WTC11 (cell line): ENCODE results near the gene DYSF. TPM values are rescaled to one million over a fixed set of nuclear protein-coding genes. Genes with fewer than 3 reads are reported as not detected.

Experiments used
- ATAC-seq: fragments of 200-7000 bp; cut with Tn5 transposase; 2 replicates; pipeline ENCODE4 v1.10.0; 2021; ENCODE audit warnings: mild to moderate bottlenecking, moderate library complexity
- CTCF ChIA-PET: fragments of 300-600 bp; sonication (Branson Sonifier 250); formaldehyde crosslinking; loops from one replicate; lab custom pipeline; 2021; ENCODE audit warnings: antibody characterized with exemption; lab: Charles Lee
- POLR2A ChIA-PET: fragments of 350-600 bp; sonication (Branson Sonifier 250); formaldehyde crosslinking; loops from one replicate; lab custom pipeline; 2021; ENCODE audit warnings: antibody characterized with exemption; lab: Charles Lee
- DNase-seq: peaks from one replicate; pipeline ENCODE4 v3.0.0; 2021; ENCODE audit warnings: low spot score
- H3K27ac Mint-ChIP-seq: 2 replicates; pipeline ENCODE4 v1.8.0; 2021; ENCODE audit warnings: mixed read lengths
- H3K27me3 Mint-ChIP-seq: 2 replicates; pipeline ENCODE4 v1.8.0; 2021; ENCODE audit warnings: low read depth, mild to moderate bottlenecking, moderate library complexity, mixed read lengths
- H3K36me3 Mint-ChIP-seq: 2 replicates; pipeline ENCODE4 v1.8.0; 2021; ENCODE audit warnings: mixed read lengths
- H3K4me1 Mint-ChIP-seq: 2 replicates; pipeline ENCODE4 v1.8.0; 2022; ENCODE audit warnings: mixed read lengths
- H3K4me3 Mint-ChIP-seq: 2 replicates; pipeline ENCODE4 v1.8.0; 2021; ENCODE audit warnings: mild to moderate bottlenecking, moderate library complexity, mixed read lengths
- H3K9me3 Mint-ChIP-seq: 2 replicates; pipeline ENCODE4 v1.8.0; 2021; ENCODE audit warnings: mixed read lengths
- AR ChIP-seq: fragments of 250-450 bp; sonication (Bioruptor Pico); IDR thresholded peaks from 2 replicates; pipeline ENCODE4 v1.9.0; 2021; ENCODE audit warnings: mild to moderate bottlenecking
- ATF1 ChIP-seq: sonication (generic); formaldehyde crosslinking; IDR thresholded peaks from 2 replicates; pipeline ENCODE4 v1.8.1; 2023; ENCODE audit warnings: mild to moderate bottlenecking, moderate library complexity, missing genetic modification reagents
- CBFB ChIP-seq: sonication (generic); formaldehyde crosslinking; IDR thresholded peaks from 2 replicates; pipeline ENCODE4 v1.8.1; 2022; ENCODE audit warnings: mild to moderate bottlenecking, low read depth, missing genetic modification reagents
- CREB1 ChIP-seq: sonication (generic); formaldehyde crosslinking; IDR thresholded peaks from 2 replicates; pipeline ENCODE4 v1.8.0; 2023; ENCODE audit warnings: mild to moderate bottlenecking, missing genetic modification reagents
- ETV6 ChIP-seq: sonication (generic); formaldehyde crosslinking; IDR thresholded peaks from 2 replicates; pipeline ENCODE4 v1.8.1; 2022; ENCODE audit warnings: mild to moderate bottlenecking, missing genetic modification reagents
- FOXJ3 ChIP-seq: sonication (generic); formaldehyde crosslinking; IDR thresholded peaks from 2 replicates; pipeline ENCODE4 v1.9.0; 2021; ENCODE audit warnings: missing genetic modification reagents, mild to moderate bottlenecking, borderline replicate concordance
- GRHL2 ChIP-seq: fragments of 250-450 bp; sonication (Bioruptor Pico); IDR thresholded peaks from 2 replicates; pipeline ENCODE4 v1.8.0; 2022; ENCODE audit warnings: mild to moderate bottlenecking, moderate library complexity; ENCODE audit not compliant: insufficient replicate concordance, severe bottlenecking
- HMGA2 ChIP-seq: fragments of 250-450 bp; sonication (Bioruptor Pico); IDR thresholded peaks from 2 replicates; pipeline ENCODE4 v1.4.0; 2021; ENCODE audit warnings: mild to moderate bottlenecking, moderate library complexity
- KAT7 ChIP-seq: sonication (generic); formaldehyde crosslinking; IDR thresholded peaks from 2 replicates; pipeline ENCODE4 v1.8.1; 2023; ENCODE audit warnings: missing genetic modification reagents, mild to moderate bottlenecking, borderline replicate concordance
- NFATC4 ChIP-seq: fragments of 250-450 bp; sonication (Bioruptor Pico); IDR thresholded peaks from 2 replicates; pipeline ENCODE4 v1.9.0; 2021; ENCODE audit warnings: mild to moderate bottlenecking
- NFE2L1 ChIP-seq: sonication (generic); formaldehyde crosslinking; IDR thresholded peaks from 2 replicates; pipeline ENCODE4 v1.8.1; 2023; ENCODE audit warnings: missing genetic modification reagents
- NFYB ChIP-seq: sonication (generic); formaldehyde crosslinking; conservative IDR thresholded peaks from 2 replicates; pipeline ENCODE4 v1.8.0; 2022; ENCODE audit warnings: low read depth, missing genetic modification reagents
- SP1 ChIP-seq: sonication (generic); formaldehyde crosslinking; conservative IDR thresholded peaks from 2 replicates; pipeline ENCODE4 v1.8.1; 2022; ENCODE audit warnings: missing genetic modification reagents
- TCF7 ChIP-seq: sonication (generic); formaldehyde crosslinking; IDR thresholded peaks from 2 replicates; pipeline ENCODE4 v1.8.0; 2022; ENCODE audit warnings: mild to moderate bottlenecking, low read depth, missing genetic modification reagents, moderate library complexity
- ZBTB43 ChIP-seq: sonication (generic); formaldehyde crosslinking; IDR thresholded peaks from 2 replicates; pipeline ENCODE4 v1.8.1; 2023; ENCODE audit warnings: mild to moderate bottlenecking, missing genetic modification reagents
- ZNF121 ChIP-seq: sonication (generic); formaldehyde crosslinking; IDR thresholded peaks from 2 replicates; pipeline ENCODE4 v1.8.0; 2023; ENCODE audit warnings: missing genetic modification reagents
- total RNA-seq: library from RNA; stranded (reverse); gene quantifications from 3 replicates; pipeline ENCODE4 v1.2.3, GENCODE V29; 2021
- TF ChIP-seq, protein P1 (sequence below): sonication (generic); formaldehyde crosslinking; IDR thresholded peaks from 2 replicates; pipeline ENCODE4 v1.8.1; 2022; ENCODE audit warnings: missing genetic modification reagents, borderline replicate concordance
- TF ChIP-seq, protein P2 (sequence below): sonication (generic); formaldehyde crosslinking; IDR thresholded peaks from 2 replicates; pipeline ENCODE4 v1.8.1; 2023; ENCODE audit warnings: mild to moderate bottlenecking, missing genetic modification reagents, moderate library complexity
- TF ChIP-seq, protein P3 (sequence below): sonication (generic); formaldehyde crosslinking; IDR thresholded peaks from 2 replicates; pipeline ENCODE4 v1.8.0; 2022; ENCODE audit warnings: mild to moderate bottlenecking, missing genetic modification reagents
- TF ChIP-seq, protein P4 (sequence below): sonication (generic); formaldehyde crosslinking; IDR thresholded peaks from 2 replicates; pipeline ENCODE4 v1.8.1; 2022; ENCODE audit warnings: low read depth, missing genetic modification reagents, borderline replicate concordance
- TF ChIP-seq, protein P5 (sequence below): sonication (generic); formaldehyde crosslinking; IDR thresholded peaks from 2 replicates; pipeline ENCODE4 v1.8.0; 2022; ENCODE audit warnings: mild to moderate bottlenecking, missing genetic modification reagents

DYSF gene
- total RNA-seq, 1 experiment from 2014 or later = 14.8 TPM

GRCh38 chr2:71422786-71423185, 30.6 kb upstream of the DYSF start (continued):
- TF ChIP-seq CBFB (CRISPR knock-in tag) = no peak
- TF ChIP-seq, protein P1, sequence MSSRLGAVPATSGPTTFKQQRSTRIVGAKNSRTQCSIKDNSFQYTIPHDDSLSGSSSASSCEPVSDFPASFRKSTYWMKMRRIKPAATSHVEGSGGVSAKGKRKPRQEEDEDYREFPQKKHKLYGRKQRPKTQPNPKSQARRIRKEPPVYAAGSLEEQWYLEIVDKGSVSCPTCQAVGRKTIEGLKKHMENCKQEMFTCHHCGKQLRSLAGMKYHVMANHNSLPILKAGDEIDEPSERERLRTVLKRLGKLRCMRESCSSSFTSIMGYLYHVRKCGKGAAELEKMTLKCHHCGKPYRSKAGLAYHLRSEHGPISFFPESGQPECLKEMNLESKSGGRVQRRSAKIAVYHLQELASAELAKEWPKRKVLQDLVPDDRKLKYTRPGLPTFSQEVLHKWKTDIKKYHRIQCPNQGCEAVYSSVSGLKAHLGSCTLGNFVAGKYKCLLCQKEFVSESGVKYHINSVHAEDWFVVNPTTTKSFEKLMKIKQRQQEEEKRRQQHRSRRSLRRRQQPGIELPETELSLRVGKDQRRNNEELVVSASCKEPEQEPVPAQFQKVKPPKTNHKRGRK = no peak
- TF ChIP-seq, protein P2, sequence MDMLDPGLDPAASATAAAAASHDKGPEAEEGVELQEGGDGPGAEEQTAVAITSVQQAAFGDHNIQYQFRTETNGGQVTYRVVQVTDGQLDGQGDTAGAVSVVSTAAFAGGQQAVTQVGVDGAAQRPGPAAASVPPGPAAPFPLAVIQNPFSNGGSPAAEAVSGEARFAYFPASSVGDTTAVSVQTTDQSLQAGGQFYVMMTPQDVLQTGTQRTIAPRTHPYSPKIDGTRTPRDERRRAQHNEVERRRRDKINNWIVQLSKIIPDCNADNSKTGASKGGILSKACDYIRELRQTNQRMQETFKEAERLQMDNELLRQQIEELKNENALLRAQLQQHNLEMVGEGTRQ (CRISPR knock-in tag) = no peak
- no peak for TF ChIP-seq SP1 (CRISPR knock-in tag)
- no peak for TF ChIP-seq TCF7 (CRISPR knock-in tag)
- TF ChIP-seq, protein P3, sequence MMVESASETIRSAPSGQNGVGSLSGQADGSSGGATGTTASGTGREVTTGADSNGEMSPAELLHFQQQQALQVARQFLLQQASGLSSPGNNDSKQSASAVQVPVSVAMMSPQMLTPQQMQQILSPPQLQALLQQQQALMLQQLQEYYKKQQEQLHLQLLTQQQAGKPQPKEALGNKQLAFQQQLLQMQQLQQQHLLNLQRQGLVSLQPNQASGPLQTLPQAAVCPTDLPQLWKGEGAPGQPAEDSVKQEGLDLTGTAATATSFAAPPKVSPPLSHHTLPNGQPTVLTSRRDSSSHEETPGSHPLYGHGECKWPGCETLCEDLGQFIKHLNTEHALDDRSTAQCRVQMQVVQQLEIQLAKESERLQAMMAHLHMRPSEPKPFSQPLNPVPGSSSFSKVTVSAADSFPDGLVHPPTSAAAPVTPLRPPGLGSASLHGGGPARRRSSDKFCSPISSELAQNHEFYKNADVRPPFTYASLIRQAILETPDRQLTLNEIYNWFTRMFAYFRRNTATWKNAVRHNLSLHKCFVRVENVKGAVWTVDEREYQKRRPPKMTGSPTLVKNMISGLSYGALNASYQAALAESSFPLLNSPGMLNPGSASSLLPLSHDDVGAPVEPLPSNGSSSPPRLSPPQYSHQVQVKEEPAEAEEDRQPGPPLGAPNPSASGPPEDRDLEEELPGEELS (CRISPR knock-in tag) = no peak

DNA sequence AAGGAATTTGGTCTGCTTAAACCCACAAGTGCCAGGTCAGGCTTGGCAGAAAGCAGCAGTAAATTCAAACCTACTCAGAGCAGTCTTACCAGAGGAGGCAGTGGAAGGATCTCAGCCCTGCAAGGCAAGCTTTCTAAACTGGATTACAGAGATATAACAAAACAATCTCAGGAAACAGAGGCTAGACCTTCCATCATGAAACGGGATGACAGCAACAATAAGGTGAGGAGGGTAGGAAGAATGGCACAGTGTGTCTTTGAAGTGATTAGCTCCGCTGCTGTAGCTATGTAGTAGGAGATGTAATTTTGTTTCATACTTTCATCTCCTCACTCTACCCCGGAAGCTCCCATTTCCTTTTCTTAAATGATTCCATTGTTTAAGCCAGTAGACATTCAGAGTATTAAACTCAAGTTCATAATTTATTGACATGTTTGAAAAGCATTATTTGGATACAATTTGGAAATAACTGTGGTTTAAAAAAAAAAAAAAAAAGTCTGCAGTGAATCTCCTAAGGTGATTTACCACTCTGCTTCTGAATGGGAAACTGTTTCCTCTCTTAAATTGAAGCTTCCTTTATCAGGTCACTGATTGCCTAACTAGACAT, 29.4 kb upstream of the DYSF start:
- H3K27me3 Mint-ChIP-seq = no peaks in the 10 kb centered on the region
- no peak for DNase-seq
- peak overlapping the region; percentile 8 for H3K27ac Mint-ChIP-seq
- TF ChIP-seq CBFB (CRISPR knock-in tag) = no peak
- TF ChIP-seq, protein P4, sequence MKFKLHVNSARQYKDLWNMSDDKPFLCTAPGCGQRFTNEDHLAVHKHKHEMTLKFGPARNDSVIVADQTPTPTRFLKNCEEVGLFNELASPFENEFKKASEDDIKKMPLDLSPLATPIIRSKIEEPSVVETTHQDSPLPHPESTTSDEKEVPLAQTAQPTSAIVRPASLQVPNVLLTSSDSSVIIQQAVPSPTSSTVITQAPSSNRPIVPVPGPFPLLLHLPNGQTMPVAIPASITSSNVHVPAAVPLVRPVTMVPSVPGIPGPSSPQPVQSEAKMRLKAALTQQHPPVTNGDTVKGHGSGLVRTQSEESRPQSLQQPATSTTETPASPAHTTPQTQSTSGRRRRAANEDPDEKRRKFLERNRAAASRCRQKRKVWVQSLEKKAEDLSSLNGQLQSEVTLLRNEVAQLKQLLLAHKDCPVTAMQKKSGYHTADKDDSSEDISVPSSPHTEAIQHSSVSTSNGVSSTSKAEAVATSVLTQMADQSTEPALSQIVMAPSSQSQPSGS = no peak
- no peak for TF ChIP-seq FOXJ3 (CRISPR knock-in tag)
- no peak for TF ChIP-seq HMGA2 (CRISPR knock-in tag)
- CTCF ChIA-PET = interaction anchor here (0.6 to 1.3 kb wide), 4 partner anchors 10 to 754 kb away, joined by 3 to 5 read pairs (median 4); partner anchors contain the start of gene ZNF638
- no peak for ATAC-seq
- H3K9me3 Mint-ChIP-seq = no peaks in the 10 kb centered on the region
- no peak overlapping the region for H3K4me3 Mint-ChIP-seq
- peaks cover 4% of the 10 kb centered on the region for H3K4me1 Mint-ChIP-seq
- POLR2A ChIA-PET = interaction anchor here (0.7 kb wide), 1 partner anchor 197 kb away, joined by 6 read pairs; the partner anchor contains the start of gene PAIP2B
- H3K36me3 Mint-ChIP-seq = peaks cover 55% of the 10 kb centered on the region

GRCh38 chr2:71426721-71427120, 26.6 kb upstream of the DYSF start:
- no peak overlapping the region for H3K27ac Mint-ChIP-seq
- DNase-seq = no peak
- no peaks in the 10 kb centered on the region for H3K4me1 Mint-ChIP-seq
- peaks cover 75% of the 10 kb centered on the region for H3K36me3 Mint-ChIP-seq
- H3K9me3 Mint-ChIP-seq = no peaks in the 10 kb centered on the region
- no peak for ATAC-seq
- ChIA-PET POLR2A (no interaction called here), CTCF (no interaction called here)
- H3K27me3 Mint-ChIP-seq = no peaks in the 10 kb centered on the region
- no peak overlapping the region for H3K4me3 Mint-ChIP-seq
- TF ChIP-seq ETV6 (no peak), KAT7 (no peak), NFE2L1 (CRISPR knock-in tag) (no peak), AR (CRISPR knock-in tag) (no peak), CREB1 (CRISPR knock-in tag) (no peak), ZNF121 (CRISPR knock-in tag) (no peak), ATF1 (CRISPR knock-in tag) (no peak), NFATC4 (no peak), ZBTB43 (no peak), NFYB (CRISPR knock-in tag) (no peak), GRHL2 (CRISPR knock-in tag) (no peak)
- TF ChIP-seq, protein P1 = no peak
- TF ChIP-seq, protein P5, sequence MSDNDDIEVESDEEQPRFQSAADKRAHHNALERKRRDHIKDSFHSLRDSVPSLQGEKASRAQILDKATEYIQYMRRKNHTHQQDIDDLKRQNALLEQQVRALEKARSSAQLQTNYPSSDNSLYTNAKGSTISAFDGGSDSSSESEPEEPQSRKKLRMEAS (CRISPR knock-in tag) = no peak
